Measurements from ENCODE around the gene SELE.

DNA sequence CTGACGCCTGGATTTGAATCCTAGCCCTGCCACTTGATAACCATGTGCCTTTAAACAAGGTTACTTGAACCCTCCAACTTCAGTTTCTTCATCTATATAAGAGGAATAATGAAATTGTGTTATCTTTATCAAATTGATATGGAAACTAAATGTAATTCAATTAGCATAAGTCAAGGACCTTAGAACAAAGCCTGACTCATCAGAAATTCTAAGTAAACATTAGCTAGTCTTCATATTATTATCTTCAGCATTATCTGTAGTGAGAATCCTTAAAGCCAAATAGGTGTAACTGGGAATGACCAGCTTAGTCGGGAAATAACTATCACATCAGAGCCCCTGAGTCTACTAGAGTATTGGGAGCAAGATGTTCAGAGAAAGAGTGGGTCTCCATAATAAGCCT lies 29.1 kb downstream of the SELE start:
- TF ChIP-seq, protein P1, sequence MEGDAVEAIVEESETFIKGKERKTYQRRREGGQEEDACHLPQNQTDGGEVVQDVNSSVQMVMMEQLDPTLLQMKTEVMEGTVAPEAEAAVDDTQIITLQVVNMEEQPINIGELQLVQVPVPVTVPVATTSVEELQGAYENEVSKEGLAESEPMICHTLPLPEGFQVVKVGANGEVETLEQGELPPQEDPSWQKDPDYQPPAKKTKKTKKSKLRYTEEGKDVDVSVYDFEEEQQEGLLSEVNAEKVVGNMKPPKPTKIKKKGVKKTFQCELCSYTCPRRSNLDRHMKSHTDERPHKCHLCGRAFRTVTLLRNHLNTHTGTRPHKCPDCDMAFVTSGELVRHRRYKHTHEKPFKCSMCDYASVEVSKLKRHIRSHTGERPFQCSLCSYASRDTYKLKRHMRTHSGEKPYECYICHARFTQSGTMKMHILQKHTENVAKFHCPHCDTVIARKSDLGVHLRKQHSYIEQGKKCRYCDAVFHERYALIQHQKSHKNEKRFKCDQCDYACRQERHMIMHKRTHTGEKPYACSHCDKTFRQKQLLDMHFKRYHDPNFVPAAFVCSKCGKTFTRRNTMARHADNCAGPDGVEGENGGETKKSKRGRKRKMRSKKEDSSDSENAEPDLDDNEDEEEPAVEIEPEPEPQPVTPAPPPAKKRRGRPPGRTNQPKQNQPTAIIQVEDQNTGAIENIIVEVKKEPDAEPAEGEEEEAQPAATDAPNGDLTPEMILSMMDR (conservative IDR thresholded peaks at IDR 0.05 in 1 of 2, IDR thresholded peaks at IDR 0.05 in 1 of 2; ENCODE audit: low read depth in 1 of 2, low read length in 2 of 2), result no peak
- no peak for TF ChIP-seq EZH2 (IDR thresholded peaks at IDR 0.05; ENCODE audit: low read length, missing control alignments)
